T-helper 17 cell (primary cell): ENCODE data around the gene ZFAND3. TPM values are rescaled to one million over a fixed set of nuclear protein-coding genes. Genes with fewer than 3 reads are reported as not detected.

Experiments
- ATAC-seq: fragments of 150-1000 bp; cut with Tn5 transposase; 2 replicates; pipeline ENCODE4 v1.10.0; 2021; ENCODE audit warnings: mild to moderate bottlenecking, moderate library complexity
- DNase-seq, 3 donors: peaks; one replicate each; pipeline versions ENCODE4 v3.0.0 to v3.0.0-alpha.2; 2020 to 2021
- H3K9me3 ChIP-seq: one replicate; pipeline ENCODE4 v1.7.0; 2013; ENCODE audit warnings: low read length, mild to moderate bottlenecking; ENCODE audit not compliant: control insufficient read depth, poor library complexity, severe bottlenecking
- H3K27ac Mint-ChIP-seq: one replicate; pipeline ENCODE4 v1.8.0; 2022; ENCODE audit warnings: mild to moderate bottlenecking, moderate library complexity, mixed read lengths
- H3K27me3 Mint-ChIP-seq: one replicate; pipeline ENCODE4 v1.8.0; 2022; ENCODE audit warnings: mixed read lengths
- H3K36me3 Mint-ChIP-seq: one replicate; pipeline ENCODE4 v1.8.0; 2022; ENCODE audit warnings: low read depth, mixed read lengths
- H3K4me1 Mint-ChIP-seq: one replicate; pipeline ENCODE4 v1.8.0; 2022; ENCODE audit warnings: mild to moderate bottlenecking, mixed read lengths
- H3K4me3 Mint-ChIP-seq: one replicate; pipeline ENCODE4 v1.8.0; 2022; ENCODE audit warnings: mild to moderate bottlenecking, moderate library complexity, mixed read lengths
- total RNA-seq, 4 donors: library from RNA in 2 of 4; stranded (reverse) in 2 of 4; gene quantifications; one replicate each; pipeline ENCODE4 v1.2.3 and lab custom pipeline; 2022 to 2026

Gene ZFAND3
- total RNA-seq, 2 donors from 2014 or later = 48.6 to 61.0 TPM

DNA sequence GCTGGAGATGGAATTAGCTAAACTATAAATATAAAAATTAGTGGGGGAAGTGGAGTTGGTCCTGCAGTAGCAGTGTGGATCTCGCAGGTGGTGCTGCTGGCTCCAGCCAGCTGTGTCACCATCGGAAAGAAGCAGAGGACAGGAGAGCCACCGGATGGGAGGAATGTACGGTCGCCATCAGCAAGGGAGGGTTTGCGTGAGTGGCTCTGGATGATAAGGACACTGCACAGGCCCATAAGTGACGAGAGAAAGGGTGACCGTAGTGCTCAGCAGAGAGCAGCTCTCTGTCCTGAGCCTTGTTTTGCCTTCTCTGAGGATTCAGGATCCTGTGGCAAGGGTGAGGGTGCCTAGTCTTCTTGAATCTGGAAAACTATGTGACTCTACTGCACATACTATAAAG is 378.7 kb downstream of the ZFAND3 start:
- Mint-ChIP-seq H3K4me1 (peaks cover 11% of the 10 kb centered on the region), H3K27ac (no peak overlapping the region), H3K4me3 (no peak overlapping the region), H3K36me3 (peaks cover 4% of the 10 kb centered on the region), H3K27me3 (no peaks in the 10 kb centered on the region)
- DNase-seq (no peak), ATAC-seq (no peak)
- no peaks in the 10 kb centered on the region for H3K9me3 ChIP-seq

Other genes starting within 250 kb of the ZFAND3 start
- gene MDGA1, start 121.8 kb upstream of the ZFAND3 start, total RNA-seq = 1 to 10 TPM in 1 of 2 donors, under 1 TPM in 1; 0.21 to 2.8 TPM